H9 (cell line): ENCODE data around the gene DAPK2. TPM values are rescaled to one million over a fixed set of nuclear protein-coding genes. Genes with fewer than 3 reads are reported as not detected.

Experiments
- DNase-seq: peaks from one replicate; pipeline ENCODE4 v3.0.0-alpha.2; 2017
- H2AFZ ChIP-seq: one replicate; pipeline ENCODE4 v1.6.1; 2013; ENCODE audit warnings: mild to moderate bottlenecking, low read length, control low read depth, moderate library complexity
- H2AK5ac ChIP-seq: 2 replicates; pipeline ENCODE4 v1.6.1; 2013; ENCODE audit warnings: low read length, control low read depth, mixed read lengths; ENCODE audit not compliant: insufficient read length
- H2BK120ac ChIP-seq: one replicate; pipeline ENCODE4 v1.6.1; 2013; ENCODE audit warnings: low read depth, mild to moderate bottlenecking, low read length, control low read depth, inconsistent platforms; ENCODE audit not compliant: poor library complexity, severe bottlenecking
- H2BK12ac ChIP-seq: 2 replicates; pipeline ENCODE4 v1.6.1; 2013; ENCODE audit warnings: low read length, control low read depth, mixed read lengths, low read depth; ENCODE audit not compliant: insufficient read length
- H2BK15ac ChIP-seq: 2 replicates; pipeline ENCODE4 v1.6.1; 2013; ENCODE audit warnings: low read depth, low read length, control low read depth
- H2BK20ac ChIP-seq: one replicate; pipeline ENCODE4 v1.6.1; 2013; ENCODE audit warnings: low read depth, mild to moderate bottlenecking, low read length, control low read depth, inconsistent platforms; ENCODE audit not compliant: poor library complexity, severe bottlenecking
- H2BK5ac ChIP-seq: 2 replicates; pipeline ENCODE4 v1.6.1; 2013; ENCODE audit warnings: low read length, control low read depth, mixed read lengths; ENCODE audit not compliant: insufficient read length
- H3K14ac ChIP-seq: 2 replicates; pipeline ENCODE4 v1.6.1; 2013; ENCODE audit warnings: low read length, control low read depth; ENCODE audit not compliant: insufficient read depth
- H3K18ac ChIP-seq: 2 replicates; pipeline ENCODE4 v1.6.1; 2013; ENCODE audit warnings: low read depth, mild to moderate bottlenecking, mixed read lengths, low read length, control low read depth; ENCODE audit not compliant: insufficient read length
- H3K23ac ChIP-seq: 2 replicates; pipeline ENCODE4 v1.6.1; 2013; ENCODE audit warnings: low read length, control low read depth, mixed read lengths, low read depth; ENCODE audit not compliant: insufficient read length
- H3K23me2 ChIP-seq: 2 replicates; pipeline ENCODE4 v1.6.1; 2013; ENCODE audit warnings: low read depth, mild to moderate bottlenecking, mixed read lengths, low read length, control low read depth; ENCODE audit not compliant: insufficient read length, poor library complexity, severe bottlenecking
- H3K27ac ChIP-seq: 2 replicates; pipeline ENCODE4 v1.5.1; 2013; ENCODE audit warnings: low read length, control low read depth, mixed read lengths, low read depth; ENCODE audit not compliant: insufficient read length
- H3K27me3 ChIP-seq: 2 replicates; pipeline ENCODE4 v1.6.1; 2013; ENCODE audit warnings: low read length, control low read depth, inconsistent platforms; ENCODE audit not compliant: insufficient read depth
- H3K4ac ChIP-seq: 2 replicates; pipeline ENCODE4 v1.6.1; 2013; ENCODE audit warnings: low read depth, mild to moderate bottlenecking, control low read depth, inconsistent platforms, low read length, moderate library complexity
- H3K4me1 ChIP-seq: 2 replicates; pipeline ENCODE4 v1.6.1; 2013; ENCODE audit warnings: low read length, control low read depth, inconsistent platforms; ENCODE audit not compliant: insufficient read depth
- H3K4me2 ChIP-seq: 2 replicates; pipeline ENCODE4 v1.6.1; 2013; ENCODE audit warnings: low read length, control low read depth, mixed read lengths; ENCODE audit not compliant: insufficient read length, insufficient read depth
- H3K56ac ChIP-seq: 2 replicates; pipeline ENCODE4 v1.6.1; 2013; ENCODE audit warnings: low read depth, mild to moderate bottlenecking, mixed read lengths, low read length, control low read depth; ENCODE audit not compliant: insufficient read length
- H3K79me1 ChIP-seq: 2 replicates; pipeline ENCODE4 v1.6.1; 2013; ENCODE audit warnings: low read depth, mild to moderate bottlenecking, moderate library complexity, low read length, control low read depth, inconsistent platforms; ENCODE audit not compliant: insufficient read depth, poor library complexity, severe bottlenecking
- H3K79me2 ChIP-seq: 2 replicates; pipeline ENCODE4 v1.6.1; 2013; ENCODE audit warnings: low read length, control low read depth, inconsistent platforms; ENCODE audit not compliant: insufficient read depth
- H3K9ac ChIP-seq: 2 replicates; pipeline ENCODE4 v1.6.1; 2013; ENCODE audit warnings: low read length, control low read depth, mixed read lengths; ENCODE audit not compliant: insufficient read length; ENCODE audit errors: extremely low read depth
- H3K9me3 ChIP-seq: one replicate; pipeline ENCODE4 v1.6.1; 2013; ENCODE audit warnings: low read depth, low read length, inconsistent platforms; ENCODE audit not compliant: control insufficient read depth
- H3T11ph ChIP-seq: one replicate; pipeline ENCODE4 v1.6.1; 2013; ENCODE audit warnings: mild to moderate bottlenecking, low read length, control low read depth, inconsistent platforms
- H4K20me1 ChIP-seq: one replicate; pipeline ENCODE4 v1.6.1; 2013; ENCODE audit not compliant: control insufficient read depth, insufficient read length, insufficient read depth
- H4K5ac ChIP-seq: 2 replicates; pipeline ENCODE4 v1.6.1; 2013; ENCODE audit warnings: low read depth, mild to moderate bottlenecking, mixed read lengths, low read length, control low read depth; ENCODE audit not compliant: insufficient read length
- H4K8ac ChIP-seq: replicated peaks from 2 replicates; pipeline ENCODE4 v1.6.1; 2013; ENCODE audit warnings: low read length, control low read depth, mixed read lengths, low read depth; ENCODE audit not compliant: insufficient read length
- H4K91ac ChIP-seq: 2 replicates; pipeline ENCODE4 v1.6.1; 2013; ENCODE audit warnings: low read depth, mild to moderate bottlenecking, moderate library complexity, mixed read lengths, low read length, control low read depth; ENCODE audit not compliant: insufficient read length
- H3K27ac Mint-ChIP-seq, 3 experiments: 2 replicates in 2 of 3; 3 replicates in 1 of 3; pipeline ENCODE4 v1.8.0; 2020 to 2021; ENCODE audit warnings: mixed read lengths in 3 of 3, mild to moderate bottlenecking in 1 of 3, moderate library complexity in 1 of 3
- H3K27me3 Mint-ChIP-seq: 2 replicates; pipeline ENCODE4 v1.8.0; 2021; ENCODE audit warnings: low read depth, mild to moderate bottlenecking, moderate library complexity, mixed read lengths
- H3K36me3 Mint-ChIP-seq, 3 experiments: 2 replicates in 2 of 3; 3 replicates in 1 of 3; pipeline ENCODE4 v1.8.0; 2020 to 2021; ENCODE audit warnings: low read depth in 3 of 3, mixed read lengths in 3 of 3; ENCODE audit not compliant: insufficient read depth in 1 of 3
- H3K4me1 Mint-ChIP-seq, 2 experiments: 2 replicates each; pipeline ENCODE4 v1.8.0; 2020; ENCODE audit warnings: mixed read lengths in 2 of 2
- H3K4me3 Mint-ChIP-seq, 2 experiments: 2 replicates in 1 of 2; 3 replicates in 1 of 2; pipeline ENCODE4 v1.8.0; 2020 to 2021; ENCODE audit warnings: mild to moderate bottlenecking in 2 of 2, mixed read lengths in 2 of 2, moderate library complexity in 1 of 2
- H3K9me3 Mint-ChIP-seq, 2 experiments: 2 replicates in 1 of 2; 3 replicates in 1 of 2; pipeline ENCODE4 v1.8.0; 2020; ENCODE audit warnings: mild to moderate bottlenecking in 2 of 2, mixed read lengths in 2 of 2, moderate library complexity in 1 of 2
- WGBS: extraction: QIAGEN DNeasy Blood & Tissue Kit; methylation state at CpG from one replicate; pipeline ENCODE4 v1.1.7; 2013; ENCODE audit warnings: missing lambda C conversion rate, low lambda C conversion rate, mixed read lengths; ENCODE audit not compliant: insufficient read length; ENCODE audit errors: extremely low coverage; 5-methylcytosine and 5-hydroxymethylcytosine counted together
- total RNA-seq: library from RNA; stranded (reverse); gene quantifications from 2 replicates; pipeline ENCODE4 v1.2.1, GENCODE V29; 2021
- TF ChIP-seq, protein P1 (sequence below): fragments of 200-600 bp; sonication (generic); conservative IDR thresholded peaks from 3 replicates; pipeline ENCODE4 v1.8.0; 2021; ENCODE audit warnings: antibody characterized with exemption, mild to moderate bottlenecking

Gene DAPK2
- total RNA-seq, 1 experiment from 2014 or later, result 3.5 TPM

DNA sequence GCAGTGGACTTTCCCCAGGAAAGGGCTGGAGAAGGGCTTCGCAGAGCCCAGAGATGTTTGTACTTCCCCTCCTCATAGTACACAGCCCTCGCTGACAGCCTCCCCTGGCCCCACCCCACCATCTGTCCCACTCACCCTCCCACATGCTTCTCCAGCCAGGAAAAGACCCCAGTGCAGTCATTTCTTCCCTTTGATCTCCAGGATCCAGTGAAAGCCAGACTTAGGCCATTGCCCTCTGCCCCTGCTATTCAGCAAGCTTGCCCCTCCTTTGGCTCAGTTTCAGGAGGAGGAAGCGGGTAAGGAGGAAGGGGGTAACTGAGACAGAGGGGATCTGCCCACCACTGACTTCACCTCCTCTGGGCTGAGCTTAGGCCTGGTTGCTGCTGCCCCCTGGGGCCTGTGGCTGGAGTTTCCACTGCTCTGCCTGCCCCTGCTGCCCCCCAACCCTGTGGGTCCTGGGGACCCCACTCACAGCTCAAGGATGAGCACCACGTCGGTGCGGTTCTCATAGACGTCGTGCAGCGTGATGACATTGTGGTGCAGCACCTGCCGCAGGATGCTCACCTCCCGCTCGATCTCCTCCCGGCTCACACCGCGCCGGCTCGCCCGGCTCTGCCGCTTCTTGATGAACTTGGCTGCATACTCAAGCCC is 63.1 kb downstream of the DAPK2 start:
- Mint-ChIP-seq H3K4me3 (no peak overlapping the region), H3K9me3 (no peaks in the 10 kb centered on the region), H3K27me3 (no peaks in the 10 kb centered on the region; the same call in 1 of the 2 replicates), H3K27ac (no peak overlapping the region; a peak in 1 of 7 replicates), H3K4me1 (peaks cover 15 to 16% of the 10 kb centered on the region in 2 experiments), H3K36me3 (no peaks in the 10 kb centered on the region)
- no peak overlapping the region for H3K23ac ChIP-seq
- H4K5ac ChIP-seq, result no peak overlapping the region
- H4K8ac ChIP-seq, result no peak overlapping the region
- H3K4ac ChIP-seq, result no peak overlapping the region
- no peak overlapping the region for H2AFZ ChIP-seq
- H3K14ac ChIP-seq, result no peak overlapping the region
- H3T11ph ChIP-seq, result no peak overlapping the region
- no peak overlapping the region for H2BK12ac ChIP-seq
- no peak overlapping the region for H3K18ac ChIP-seq
- no peaks in the 10 kb centered on the region for H3K79me1 ChIP-seq
- no peaks in the 10 kb centered on the region for H3K9me3 ChIP-seq
- H3K4me1 ChIP-seq, result no peaks in the 10 kb centered on the region
- WGBS, result no CpG with 5 or more reads among the region's 19 CpGs
- H3K79me2 ChIP-seq, result no peaks in the 10 kb centered on the region
- no peak overlapping the region for H4K91ac ChIP-seq
- H3K23me2 ChIP-seq, result no peaks in the 10 kb centered on the region
- no peak overlapping the region for H2AK5ac ChIP-seq
- TF ChIP-seq, protein P1, sequence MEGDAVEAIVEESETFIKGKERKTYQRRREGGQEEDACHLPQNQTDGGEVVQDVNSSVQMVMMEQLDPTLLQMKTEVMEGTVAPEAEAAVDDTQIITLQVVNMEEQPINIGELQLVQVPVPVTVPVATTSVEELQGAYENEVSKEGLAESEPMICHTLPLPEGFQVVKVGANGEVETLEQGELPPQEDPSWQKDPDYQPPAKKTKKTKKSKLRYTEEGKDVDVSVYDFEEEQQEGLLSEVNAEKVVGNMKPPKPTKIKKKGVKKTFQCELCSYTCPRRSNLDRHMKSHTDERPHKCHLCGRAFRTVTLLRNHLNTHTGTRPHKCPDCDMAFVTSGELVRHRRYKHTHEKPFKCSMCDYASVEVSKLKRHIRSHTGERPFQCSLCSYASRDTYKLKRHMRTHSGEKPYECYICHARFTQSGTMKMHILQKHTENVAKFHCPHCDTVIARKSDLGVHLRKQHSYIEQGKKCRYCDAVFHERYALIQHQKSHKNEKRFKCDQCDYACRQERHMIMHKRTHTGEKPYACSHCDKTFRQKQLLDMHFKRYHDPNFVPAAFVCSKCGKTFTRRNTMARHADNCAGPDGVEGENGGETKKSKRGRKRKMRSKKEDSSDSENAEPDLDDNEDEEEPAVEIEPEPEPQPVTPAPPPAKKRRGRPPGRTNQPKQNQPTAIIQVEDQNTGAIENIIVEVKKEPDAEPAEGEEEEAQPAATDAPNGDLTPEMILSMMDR, result peak; percentile 50
- H2BK5ac ChIP-seq, result no peak overlapping the region
- H3K9ac ChIP-seq, result no peak overlapping the region
- H3K27me3 ChIP-seq, result no peaks in the 10 kb centered on the region; the same call in 1 of the 2 replicates
- no peak overlapping the region for H3K4me2 ChIP-seq
- no peak overlapping the region for H3K56ac ChIP-seq
- peak; percentile 37 for DNase-seq
- H4K20me1 ChIP-seq, result no peaks in the 10 kb centered on the region
- no peak overlapping the region for H2BK120ac ChIP-seq
- no peak overlapping the region for H2BK15ac ChIP-seq
- no peak overlapping the region for H2BK20ac ChIP-seq
- no peak overlapping the region for H3K27ac ChIP-seq
